PC-9 (cell line): ENCODE measurements around the gene PPY. TPM values are rescaled to one million over a fixed set of nuclear protein-coding genes. Genes with fewer than 3 reads are reported as not detected.

ENCODE experiments used
- BruUV-seq: library from RNA; stranded (reverse); fragments of 400-500 nt; replicated peaks from 2 replicates; lab custom pipeline; 2021; lab: Mats Ljungman, UMichigan
- CTCF ChIA-PET: fragments of 300-600 bp; sonication (Branson Sonifier 250); formaldehyde crosslinking; loops from one replicate; lab custom pipeline; 2022; ENCODE audit warnings: antibody characterized with exemption; lab: Charles Lee
- POLR2A ChIA-PET: fragments of 300-600 bp; sonication (Branson Sonifier 250); formaldehyde crosslinking; loops from one replicate; lab custom pipeline; 2022; ENCODE audit warnings: antibody characterized with exemption; ENCODE audit not compliant: unreplicated experiment; lab: Charles Lee
- DNase-seq, 2 experiments: peaks; one replicate each; pipeline versions ENCODE4 v3.0.0 to v3.0.0-alpha.2; 2015 to 2022; ENCODE audit warnings: mixed read lengths in 1 of 2
- H2AFZ ChIP-seq: fragments of 200-600 bp; sonication (generic); 2 replicates; pipeline ENCODE4 v1.8.1; 2017; ENCODE audit warnings: antibody characterized with exemption
- H3F3A ChIP-seq: fragments of 200-600 bp; sonication (generic); 2 replicates; pipeline ENCODE4 v1.8.1; 2017; ENCODE audit warnings: antibody characterized with exemption, mild to moderate bottlenecking, low read depth; ENCODE audit not compliant: insufficient read depth
- H3K27ac ChIP-seq: fragments of 200-600 bp; sonication (generic); 2 replicates; pipeline ENCODE4 v1.6.1; 2016; ENCODE audit warnings: mixed run types
- H3K27me3 ChIP-seq: fragments of 200-600 bp; sonication (generic); 2 replicates; pipeline ENCODE4 v1.6.1; 2016; ENCODE audit warnings: low read depth, mixed run types; ENCODE audit not compliant: insufficient read depth
- H3K36me3 ChIP-seq: fragments of 200-600 bp; sonication (generic); 2 replicates; pipeline ENCODE4 v1.6.1; 2016; ENCODE audit warnings: low read depth, mixed run types
- H3K4me1 ChIP-seq: fragments of 200-600 bp; sonication (generic); replicated peaks from 2 replicates; pipeline ENCODE4 v1.6.1; 2016; ENCODE audit warnings: mixed run types; ENCODE audit not compliant: insufficient read depth
- H3K4me2 ChIP-seq: fragments of 200-600 bp; sonication (generic); 2 replicates; pipeline ENCODE4 v1.6.1; 2017; ENCODE audit warnings: mixed run types
- H3K4me3 ChIP-seq: fragments of 200-600 bp; sonication (generic); 2 replicates; pipeline ENCODE4 v1.6.1; 2016; ENCODE audit warnings: mixed run types
- H3K79me2 ChIP-seq: fragments of 200-600 bp; sonication (generic); 2 replicates; pipeline ENCODE4 v1.6.1; 2017; ENCODE audit warnings: low read depth, mixed run types
- H3K9me2 ChIP-seq: fragments of 200-600 bp; sonication (generic); 2 replicates; pipeline ENCODE4 v1.8.1; 2017; ENCODE audit warnings: mild to moderate bottlenecking; ENCODE audit not compliant: insufficient read depth
- H3K9me3 ChIP-seq: fragments of 200-600 bp; sonication (generic); 2 replicates; pipeline ENCODE4 v1.8.1; 2016; ENCODE audit warnings: low read depth; ENCODE audit not compliant: insufficient read depth
- H4K20me1 ChIP-seq: fragments of 200-600 bp; sonication (generic); 2 replicates; pipeline ENCODE4 v1.8.1; 2017; ENCODE audit not compliant: insufficient read depth
- EZH2 ChIP-seq: fragments of 200-600 bp; sonication (generic); IDR thresholded peaks from 2 replicates; pipeline ENCODE4 v1.8.0; 2017; ENCODE audit warnings: antibody characterized with exemption, low read depth
- intact Hi-C: fragments of 100-400 bp; cut with micrococcal nuclease; formaldehyde crosslinking; loops from one replicate; pipeline ENCODE4 v1.10.0; 2022; ENCODE audit not compliant: unreplicated experiment
- total RNA-seq: library from RNA; stranded (reverse); gene quantifications from 2 replicates; pipeline ENCODE4 v1.2.3, GENCODE V29; 2021
- TF ChIP-seq, protein P1 (sequence below): fragments of 200-600 bp; sonication (generic); conservative IDR thresholded peaks from 2 replicates; pipeline ENCODE4 v1.6.1; 2017; ENCODE audit warnings: mixed run types, antibody characterized with exemption, mild to moderate bottlenecking, moderate library complexity

Gene PPY
- total RNA-seq, 1 experiment from 2014 or later = not detected

DNA sequence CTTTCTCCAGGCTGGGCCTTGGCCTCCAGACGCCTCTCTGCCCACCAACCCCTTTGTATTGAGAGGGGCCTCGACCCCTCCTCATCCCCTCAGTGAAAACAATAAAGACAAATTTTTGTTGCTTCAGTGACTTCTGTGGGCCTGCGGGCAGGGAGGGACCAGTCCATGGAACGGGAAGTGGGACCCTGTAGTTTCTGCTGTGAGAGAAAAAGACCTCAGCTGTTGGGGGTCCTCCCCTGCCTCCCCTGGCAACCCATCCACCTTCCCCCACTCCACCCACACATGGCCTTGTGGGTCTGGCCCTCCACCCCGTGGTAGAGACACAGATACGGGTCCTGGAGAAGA lies 3.5 kb downstream of the PPY start:
- BruUV-seq = no TSS peak
- POLR2A ChIA-PET = no interaction called here
- no peaks in the 10 kb centered on the region for H4K20me1 ChIP-seq
- TF ChIP-seq, protein P1, sequence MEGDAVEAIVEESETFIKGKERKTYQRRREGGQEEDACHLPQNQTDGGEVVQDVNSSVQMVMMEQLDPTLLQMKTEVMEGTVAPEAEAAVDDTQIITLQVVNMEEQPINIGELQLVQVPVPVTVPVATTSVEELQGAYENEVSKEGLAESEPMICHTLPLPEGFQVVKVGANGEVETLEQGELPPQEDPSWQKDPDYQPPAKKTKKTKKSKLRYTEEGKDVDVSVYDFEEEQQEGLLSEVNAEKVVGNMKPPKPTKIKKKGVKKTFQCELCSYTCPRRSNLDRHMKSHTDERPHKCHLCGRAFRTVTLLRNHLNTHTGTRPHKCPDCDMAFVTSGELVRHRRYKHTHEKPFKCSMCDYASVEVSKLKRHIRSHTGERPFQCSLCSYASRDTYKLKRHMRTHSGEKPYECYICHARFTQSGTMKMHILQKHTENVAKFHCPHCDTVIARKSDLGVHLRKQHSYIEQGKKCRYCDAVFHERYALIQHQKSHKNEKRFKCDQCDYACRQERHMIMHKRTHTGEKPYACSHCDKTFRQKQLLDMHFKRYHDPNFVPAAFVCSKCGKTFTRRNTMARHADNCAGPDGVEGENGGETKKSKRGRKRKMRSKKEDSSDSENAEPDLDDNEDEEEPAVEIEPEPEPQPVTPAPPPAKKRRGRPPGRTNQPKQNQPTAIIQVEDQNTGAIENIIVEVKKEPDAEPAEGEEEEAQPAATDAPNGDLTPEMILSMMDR = no peak
- no peak for TF ChIP-seq EZH2
- H3F3A ChIP-seq = no peaks in the 10 kb centered on the region
- intact Hi-C loops = no loop called here
- no peaks in the 10 kb centered on the region for H3K79me2 ChIP-seq
- no peaks in the 10 kb centered on the region for H3K36me3 ChIP-seq
- no peaks in the 10 kb centered on the region for H3K9me3 ChIP-seq
- no peak overlapping the region for H3K4me2 ChIP-seq
- no peak overlapping the region for H3K4me3 ChIP-seq
- no peaks in the 10 kb centered on the region for H3K9me2 ChIP-seq
- no peaks in the 10 kb centered on the region for H3K4me1 ChIP-seq
- H3K27ac ChIP-seq = no peak overlapping the region
- H3K27me3 ChIP-seq = peaks cover 7% of the 10 kb centered on the region
- H2AFZ ChIP-seq = no peak overlapping the region
- CTCF ChIA-PET = no interaction called here
- no peak for DNase-seq

DNA sequence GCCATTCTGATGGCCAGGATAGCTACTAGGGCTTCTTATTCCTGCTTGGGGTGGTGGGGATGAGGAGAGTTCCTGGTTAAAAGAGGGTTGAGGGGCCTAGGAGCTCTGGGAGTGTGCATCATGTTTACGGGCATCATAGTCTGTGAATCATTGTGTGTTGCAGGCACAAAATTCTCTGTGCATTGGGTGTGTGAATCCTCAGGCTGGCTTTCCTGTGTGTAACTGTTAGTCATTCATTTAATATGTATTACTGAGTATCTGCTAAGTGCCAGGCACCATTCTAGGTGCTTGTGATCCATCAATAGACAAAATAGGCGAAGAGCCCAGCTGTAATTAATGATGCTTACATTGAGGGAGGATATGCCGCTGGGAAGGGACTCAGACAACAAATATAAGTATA lies 5.8 kb downstream of the PPY start:
- no peak for DNase-seq
- Histone ChIP-seq H3K79me2 (no peaks in the 10 kb centered on the region), H4K20me1 (no peaks in the 10 kb centered on the region), H3K27ac (no peak overlapping the region), H3K27me3 (peaks cover 8% of the 10 kb centered on the region), H3K4me1 (no peaks in the 10 kb centered on the region), H3K9me3 (no peaks in the 10 kb centered on the region), H3K9me2 (no peaks in the 10 kb centered on the region), H3K4me2 (no peak overlapping the region), H3K36me3 (no peaks in the 10 kb centered on the region), H3F3A (no peaks in the 10 kb centered on the region), H3K4me3 (no peak overlapping the region), H2AFZ (no peak overlapping the region)
- CTCF ChIA-PET = interaction anchor here (0.6 to 0.7 kb wide), 2 partner anchors 96 to 669 kb away, joined by 4 to 6 read pairs; no protein-coding TSS in a partner anchor
- intact Hi-C loops = no loop called here
- TF ChIP-seq EZH2 = no peak
- TF ChIP-seq, protein P1 = no peak
- no TSS peak for BruUV-seq
- POLR2A ChIA-PET = no interaction called here

DNA sequence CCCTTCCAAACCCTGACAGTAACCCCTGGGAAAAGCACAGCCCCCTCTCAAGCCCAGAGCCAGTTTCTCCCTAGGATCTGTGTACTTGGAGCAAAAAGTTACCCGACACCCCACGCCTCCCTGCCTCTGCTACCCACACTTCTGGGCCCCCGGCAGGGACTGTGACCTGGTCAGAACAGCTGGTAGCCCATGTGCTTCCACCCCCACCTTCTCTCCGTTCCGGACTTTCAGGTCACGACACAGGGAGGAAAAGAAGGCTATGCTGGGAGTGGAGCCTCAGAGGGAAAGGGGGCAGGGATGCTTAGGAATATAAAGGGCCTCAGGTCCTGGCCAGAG lies 6.4 kb downstream of the PPY start:
- no peaks in the 10 kb centered on the region for H3K4me1 ChIP-seq
- BruUV-seq = no TSS peak
- H3K36me3 ChIP-seq = no peaks in the 10 kb centered on the region
- no peak overlapping the region for H3K27ac ChIP-seq
- H4K20me1 ChIP-seq = no peaks in the 10 kb centered on the region
- peaks cover 8% of the 10 kb centered on the region for H3K27me3 ChIP-seq
- no peak for DNase-seq
- ChIA-PET CTCF (no interaction called here), POLR2A (no interaction called here)
- no peaks in the 10 kb centered on the region for H3F3A ChIP-seq
- H3K4me3 ChIP-seq = no peak overlapping the region
- H3K9me3 ChIP-seq = no peaks in the 10 kb centered on the region
- H2AFZ ChIP-seq = no peak overlapping the region
- intact Hi-C loops = no loop called here
- H3K9me2 ChIP-seq = no peaks in the 10 kb centered on the region
- TF ChIP-seq, protein P1 = no peak
- TF ChIP-seq EZH2 = no peak
- H3K4me2 ChIP-seq = no peak overlapping the region
- no peaks in the 10 kb centered on the region for H3K79me2 ChIP-seq
